GM23338 (cell line): ENCODE measurements around the gene IWS1. TPM values are rescaled to one million over a fixed set of nuclear protein-coding genes. Genes with fewer than 3 reads are reported as not detected.
A peak's percentile ranks its signal among the peaks of the same experiment; 100 is the strongest.

Experiments used
- ATAC-seq: fragments of 200-7000 bp; cut with Tn5 transposase; 3 replicates; pipeline ENCODE4 v1.9.1; 2020
- DNase-seq: peaks from one replicate; pipeline ENCODE4 v3.0.0-alpha.2; 2015; ENCODE audit warnings: low spot score
- H2AFZ ChIP-seq: fragments of 200-600 bp; sonication (generic); 2 replicates; pipeline ENCODE4 v1.8.0; 2016; ENCODE audit warnings: antibody characterized with exemption, mild to moderate bottlenecking, moderate library complexity
- H3F3A ChIP-seq: fragments of 200-600 bp; sonication (generic); replicated peaks from 2 replicates; pipeline ENCODE4 v1.8.0; 2017; ENCODE audit warnings: antibody characterized with exemption, mixed run types, low read depth
- H3K27ac ChIP-seq: fragments of 200-600 bp; sonication (generic); 2 replicates; pipeline ENCODE4 v1.6.1; 2016; ENCODE audit warnings: low read depth
- H3K27me3 ChIP-seq: fragments of 200-600 bp; sonication (generic); 2 replicates; pipeline ENCODE4 v1.8.0; 2016; ENCODE audit warnings: mild to moderate bottlenecking, mixed run types, moderate library complexity; ENCODE audit not compliant: insufficient read depth
- H3K36me3 ChIP-seq: fragments of 200-600 bp; sonication (generic); 2 replicates; pipeline ENCODE4 v1.8.0; 2016; ENCODE audit warnings: mild to moderate bottlenecking; ENCODE audit not compliant: insufficient read depth
- H3K4me1 ChIP-seq: fragments of 200-600 bp; sonication (generic); 2 replicates; pipeline ENCODE4 v1.8.0; 2016; ENCODE audit warnings: mild to moderate bottlenecking, moderate library complexity; ENCODE audit not compliant: insufficient read depth
- H3K4me2 ChIP-seq: fragments of 200-600 bp; sonication (generic); 2 replicates; pipeline ENCODE4 v1.7.1; 2017; ENCODE audit warnings: mixed run types
- H3K4me3 ChIP-seq: fragments of 200-600 bp; sonication (generic); 2 replicates; pipeline ENCODE4 v1.6.1; 2016; ENCODE audit warnings: mixed run types
- H3K79me2 ChIP-seq: fragments of 200-600 bp; sonication (generic); replicated peaks from 2 replicates; pipeline ENCODE4 v1.8.0; 2017; ENCODE audit warnings: mild to moderate bottlenecking; ENCODE audit not compliant: insufficient read depth
- H3K9me2 ChIP-seq: fragments of 200-600 bp; sonication (generic); 2 replicates; pipeline ENCODE4 v1.8.0; 2017; ENCODE audit not compliant: insufficient read depth
- H4K20me1 ChIP-seq: fragments of 200-600 bp; sonication (generic); replicated peaks from 2 replicates; pipeline ENCODE4 v1.8.0; 2017; ENCODE audit warnings: mild to moderate bottlenecking; ENCODE audit not compliant: insufficient read depth
- H3K27ac Mint-ChIP-seq: 2 replicates; pipeline ENCODE4 v1.8.0; 2020; ENCODE audit warnings: inconsistent platforms, mild to moderate bottlenecking, moderate library complexity, mixed read lengths
- H3K27me3 Mint-ChIP-seq: 3 replicates; pipeline ENCODE4 v1.8.0; 2022; ENCODE audit warnings: low read depth, mild to moderate bottlenecking, moderate library complexity, mixed read lengths, inconsistent platforms; ENCODE audit not compliant: insufficient read depth, poor library complexity
- H3K36me3 Mint-ChIP-seq: 3 replicates; pipeline ENCODE4 v1.8.0; 2021; ENCODE audit warnings: low read depth, mild to moderate bottlenecking, inconsistent platforms, moderate library complexity, mixed read lengths
- H3K4me1 Mint-ChIP-seq: 3 replicates; pipeline ENCODE4 v1.8.0; 2020; ENCODE audit warnings: mild to moderate bottlenecking, inconsistent platforms, mixed read lengths
- H3K4me3 Mint-ChIP-seq: 3 replicates; pipeline ENCODE4 v1.8.0; 2021; ENCODE audit warnings: moderate library complexity, mild to moderate bottlenecking, inconsistent platforms, mixed read lengths
- H3K9me3 Mint-ChIP-seq: 3 replicates; pipeline ENCODE4 v1.8.0; 2020; ENCODE audit warnings: moderate library complexity, mild to moderate bottlenecking, inconsistent platforms, mixed read lengths
- EZH2 ChIP-seq: fragments of 200-600 bp; sonication (generic); IDR thresholded peaks from one replicate; pipeline ENCODE4 v1.8.0; 2017; ENCODE audit warnings: antibody characterized with exemption, mild to moderate bottlenecking, low read depth; ENCODE audit not compliant: unreplicated experiment
- NANOG ChIP-seq: IDR thresholded peaks from 2 replicates; pipeline ENCODE4 v1.6.1; 2016; ENCODE audit warnings: antibody characterized with exemption, borderline replicate concordance
- STAT1 ChIP-seq: IDR thresholded peaks from one replicate; pipeline ENCODE4 v1.6.1; 2016; ENCODE audit warnings: antibody characterized with exemption; ENCODE audit not compliant: unreplicated experiment
- ZNF331 ChIP-seq: fragments of 250-450 bp; sonication (Bioruptor Pico); IDR thresholded peaks from 2 replicates; pipeline ENCODE4 v1.5.0; 2020; ENCODE audit warnings: low read depth, mild to moderate bottlenecking, moderate library complexity
- polyA plus RNA-seq: library from polyadenylated mRNA; unstranded; fragments of >200 nt; fragmentation: Nextera tagmentation; extraction: Ambion mirVana; gene quantifications from 2 replicates; pipeline ENCODE4 v1.2.1, GENCODE V29; 2016
- total RNA-seq: library from RNA; depleted of rRNA; stranded (reverse); fragments of >200 nt; shearing (Covaris generic); gene quantifications from 2 replicates; pipeline ENCODE4 v1.2.3, GENCODE V29; 2014
- TF ChIP-seq, protein P1 (sequence below): fragments of 250-450 bp; sonication (Bioruptor Pico); IDR thresholded peaks from 2 replicates; pipeline ENCODE4 v1.5.0; 2020; ENCODE audit warnings: mild to moderate bottlenecking, moderate library complexity
- TF ChIP-seq, protein P2 (sequence below), 2 experiments: fragments of 200-600 bp in 1 of 2; sonication (generic) in 1 of 2; conservative IDR thresholded peaks; 2 replicates each; pipeline versions ENCODE4 v1.5.1 to v1.6.1; 2016 to 2017; ENCODE audit warnings: antibody characterized with exemption in 2 of 2, low read depth in 2 of 2, mild to moderate bottlenecking in 2 of 2, moderate library complexity in 1 of 2

Gene IWS1
- total and polyA plus RNA-seq, 2 experiments from 2014 or later, result 82.8 to 97.2 TPM

GRCh38 chr2:127454595-127455565 is 71.4 kb downstream of the IWS1 start (continued):
- TF ChIP-seq, protein P1, sequence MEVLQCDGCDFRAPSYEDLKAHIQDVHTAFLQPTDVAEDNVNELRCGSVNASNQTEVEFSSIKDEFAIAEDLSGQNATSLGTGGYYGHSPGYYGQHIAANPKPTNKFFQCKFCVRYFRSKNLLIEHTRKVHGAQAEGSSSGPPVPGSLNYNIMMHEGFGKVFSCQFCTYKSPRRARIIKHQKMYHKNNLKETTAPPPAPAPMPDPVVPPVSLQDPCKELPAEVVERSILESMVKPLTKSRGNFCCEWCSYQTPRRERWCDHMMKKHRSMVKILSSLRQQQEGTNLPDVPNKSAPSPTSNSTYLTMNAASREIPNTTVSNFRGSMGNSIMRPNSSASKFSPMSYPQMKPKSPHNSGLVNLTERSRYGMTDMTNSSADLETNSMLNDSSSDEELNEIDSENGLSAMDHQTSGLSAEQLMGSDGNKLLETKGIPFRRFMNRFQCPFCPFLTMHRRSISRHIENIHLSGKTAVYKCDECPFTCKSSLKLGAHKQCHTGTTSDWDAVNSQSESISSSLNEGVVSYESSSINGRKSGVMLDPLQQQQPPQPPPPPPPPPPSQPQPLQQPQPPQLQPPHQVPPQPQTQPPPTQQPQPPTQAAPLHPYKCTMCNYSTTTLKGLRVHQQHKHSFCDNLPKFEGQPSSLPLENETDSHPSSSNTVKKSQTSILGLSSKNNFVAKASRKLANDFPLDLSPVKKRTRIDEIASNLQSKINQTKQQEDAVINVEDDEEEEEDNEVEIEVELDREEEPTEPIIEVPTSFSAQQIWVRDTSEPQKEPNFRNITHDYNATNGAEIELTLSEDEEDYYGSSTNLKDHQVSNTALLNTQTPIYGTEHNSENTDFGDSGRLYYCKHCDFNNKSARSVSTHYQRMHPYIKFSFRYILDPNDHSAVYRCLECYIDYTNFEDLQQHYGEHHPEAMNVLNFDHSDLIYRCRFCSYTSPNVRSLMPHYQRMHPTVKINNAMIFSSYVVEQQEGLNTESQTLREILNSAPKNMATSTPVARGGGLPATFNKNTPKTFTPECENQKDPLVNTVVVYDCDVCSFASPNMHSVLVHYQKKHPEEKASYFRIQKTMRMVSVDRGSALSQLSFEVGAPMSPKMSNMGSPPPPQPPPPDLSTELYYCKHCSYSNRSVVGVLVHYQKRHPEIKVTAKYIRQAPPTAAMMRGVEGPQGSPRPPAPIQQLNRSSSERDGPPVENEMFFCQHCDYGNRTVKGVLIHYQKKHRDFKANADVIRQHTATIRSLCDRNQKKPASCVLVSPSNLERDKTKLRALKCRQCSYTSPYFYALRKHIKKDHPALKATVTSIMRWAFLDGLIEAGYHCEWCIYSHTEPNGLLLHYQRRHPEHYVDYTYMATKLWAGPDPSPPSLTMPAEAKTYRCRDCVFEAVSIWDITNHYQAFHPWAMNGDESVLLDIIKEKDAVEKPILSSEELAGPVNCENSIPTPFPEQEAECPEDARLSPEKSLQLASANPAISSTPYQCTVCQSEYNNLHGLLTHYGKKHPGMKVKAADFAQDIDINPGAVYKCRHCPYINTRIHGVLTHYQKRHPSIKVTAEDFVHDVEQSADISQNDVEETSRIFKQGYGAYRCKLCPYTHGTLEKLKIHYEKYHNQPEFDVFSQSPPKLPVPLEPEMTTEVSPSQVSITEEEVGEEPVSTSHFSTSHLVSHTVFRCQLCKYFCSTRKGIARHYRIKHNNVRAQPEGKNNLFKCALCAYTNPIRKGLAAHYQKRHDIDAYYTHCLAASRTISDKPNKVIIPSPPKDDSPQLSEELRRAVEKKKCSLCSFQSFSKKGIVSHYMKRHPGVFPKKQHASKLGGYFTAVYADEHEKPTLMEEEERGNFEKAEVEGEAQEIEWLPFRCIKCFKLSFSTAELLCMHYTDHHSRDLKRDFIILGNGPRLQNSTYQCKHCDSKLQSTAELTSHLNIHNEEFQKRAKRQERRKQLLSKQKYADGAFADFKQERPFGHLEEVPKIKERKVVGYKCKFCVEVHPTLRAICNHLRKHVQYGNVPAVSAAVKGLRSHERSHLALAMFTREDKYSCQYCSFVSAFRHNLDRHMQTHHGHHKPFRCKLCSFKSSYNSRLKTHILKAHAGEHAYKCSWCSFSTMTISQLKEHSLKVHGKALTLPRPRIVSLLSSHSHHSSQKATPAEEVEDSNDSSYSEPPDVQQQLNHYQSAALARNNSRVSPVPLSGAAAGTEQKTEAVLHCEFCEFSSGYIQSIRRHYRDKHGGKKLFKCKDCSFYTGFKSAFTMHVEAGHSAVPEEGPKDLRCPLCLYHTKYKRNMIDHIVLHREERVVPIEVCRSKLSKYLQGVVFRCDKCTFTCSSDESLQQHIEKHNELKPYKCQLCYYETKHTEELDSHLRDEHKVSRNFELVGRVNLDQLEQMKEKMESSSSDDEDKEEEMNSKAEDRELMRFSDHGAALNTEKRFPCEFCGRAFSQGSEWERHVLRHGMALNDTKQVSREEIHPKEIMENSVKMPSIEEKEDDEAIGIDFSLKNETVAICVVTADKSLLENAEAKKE (CRISPR knock-in tag), result no peak
- TF ChIP-seq NANOG, result no peak

DNA sequence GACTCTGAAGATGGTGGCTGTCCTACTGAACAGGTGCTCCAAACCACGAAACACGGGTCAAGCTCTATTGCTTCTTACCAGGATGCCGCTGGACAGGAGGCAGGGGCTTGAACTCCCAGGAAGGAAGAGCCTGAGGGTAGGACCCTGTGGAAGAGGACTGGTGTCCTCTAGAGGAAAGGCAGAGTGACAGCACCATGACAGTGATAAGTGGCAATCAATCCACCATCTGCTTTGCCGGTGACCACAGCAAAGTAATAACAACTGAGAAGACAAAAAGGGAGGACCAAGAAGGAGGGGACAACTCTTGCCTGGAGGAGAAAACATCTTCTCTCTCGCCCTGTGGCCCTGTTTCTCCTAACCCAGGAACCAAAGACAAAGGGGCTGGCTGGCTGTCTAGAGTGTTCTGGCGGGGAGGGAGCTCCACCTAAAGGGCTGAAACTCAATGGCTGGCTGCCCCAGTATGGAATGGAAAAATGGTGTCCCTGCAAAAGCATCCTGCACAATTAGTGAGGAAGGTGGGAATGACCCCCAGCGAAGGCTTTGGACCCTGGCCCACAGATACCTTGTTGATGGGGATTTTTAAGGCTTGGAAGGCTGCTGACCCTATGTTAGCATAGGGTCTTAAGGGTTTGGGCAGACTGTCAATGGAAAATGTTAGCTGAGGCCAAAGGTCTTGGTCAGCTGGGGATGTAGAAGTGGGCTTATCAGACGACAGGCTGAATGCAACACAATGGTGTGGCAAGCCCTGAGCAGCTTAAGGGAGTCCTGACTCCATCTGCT is 72.7 kb downstream of the IWS1 start:
- Histone ChIP-seq H3K4me3 (no peak overlapping the region), H3K27me3 (no peaks in the 10 kb centered on the region), H3K36me3 (no peaks in the 10 kb centered on the region), H3K4me1 (peaks cover 33% of the 10 kb centered on the region), H2AFZ (no peak overlapping the region), H4K20me1 (no peaks in the 10 kb centered on the region), H3K4me2 (no peak overlapping the region), H3K9me2 (no peaks in the 10 kb centered on the region), H3K27ac (no peak overlapping the region), H3F3A (peaks cover 7% of the 10 kb centered on the region; the same call in 1 of the 2 replicates), H3K79me2 (no peaks in the 10 kb centered on the region)
- H3K4me1 Mint-ChIP-seq, result peaks cover 42% of the 10 kb centered on the region
- H3K9me3 Mint-ChIP-seq, result no peaks in the 10 kb centered on the region
- peak overlapping the region; percentile 30; the same call in 1 of the 2 replicates for H3K27ac Mint-ChIP-seq
- H3K4me3 Mint-ChIP-seq, result no peak overlapping the region
- no peaks in the 10 kb centered on the region for H3K36me3 Mint-ChIP-seq
- peaks cover 5% of the 10 kb centered on the region for H3K27me3 Mint-ChIP-seq
- DNase-seq (peak; percentile 51), ATAC-seq (peak; percentile 48)
- TF ChIP-seq ZNF331 (CRISPR knock-in tag), result no peak
- TF ChIP-seq, protein P2, sequence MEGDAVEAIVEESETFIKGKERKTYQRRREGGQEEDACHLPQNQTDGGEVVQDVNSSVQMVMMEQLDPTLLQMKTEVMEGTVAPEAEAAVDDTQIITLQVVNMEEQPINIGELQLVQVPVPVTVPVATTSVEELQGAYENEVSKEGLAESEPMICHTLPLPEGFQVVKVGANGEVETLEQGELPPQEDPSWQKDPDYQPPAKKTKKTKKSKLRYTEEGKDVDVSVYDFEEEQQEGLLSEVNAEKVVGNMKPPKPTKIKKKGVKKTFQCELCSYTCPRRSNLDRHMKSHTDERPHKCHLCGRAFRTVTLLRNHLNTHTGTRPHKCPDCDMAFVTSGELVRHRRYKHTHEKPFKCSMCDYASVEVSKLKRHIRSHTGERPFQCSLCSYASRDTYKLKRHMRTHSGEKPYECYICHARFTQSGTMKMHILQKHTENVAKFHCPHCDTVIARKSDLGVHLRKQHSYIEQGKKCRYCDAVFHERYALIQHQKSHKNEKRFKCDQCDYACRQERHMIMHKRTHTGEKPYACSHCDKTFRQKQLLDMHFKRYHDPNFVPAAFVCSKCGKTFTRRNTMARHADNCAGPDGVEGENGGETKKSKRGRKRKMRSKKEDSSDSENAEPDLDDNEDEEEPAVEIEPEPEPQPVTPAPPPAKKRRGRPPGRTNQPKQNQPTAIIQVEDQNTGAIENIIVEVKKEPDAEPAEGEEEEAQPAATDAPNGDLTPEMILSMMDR (conservative IDR thresholded peaks at IDR 0.05; ENCODE audit: low read depth in 2 of 2), result peak; percentile 49 to 76
- TF ChIP-seq STAT1, result no peak
- TF ChIP-seq NANOG, result no peak
- TF ChIP-seq EZH2, result no peak
